HG03571 (cell line): Measurements from ENCODE around the gene IL1R2.

Experiments
- ATAC-seq: cut with Tn5 transposase; IDR thresholded peaks from one replicate; pipeline ENCODE4 v1.9.1; 2021; ENCODE audit not compliant: unreplicated experiment

Gene IL1R2

DNA sequence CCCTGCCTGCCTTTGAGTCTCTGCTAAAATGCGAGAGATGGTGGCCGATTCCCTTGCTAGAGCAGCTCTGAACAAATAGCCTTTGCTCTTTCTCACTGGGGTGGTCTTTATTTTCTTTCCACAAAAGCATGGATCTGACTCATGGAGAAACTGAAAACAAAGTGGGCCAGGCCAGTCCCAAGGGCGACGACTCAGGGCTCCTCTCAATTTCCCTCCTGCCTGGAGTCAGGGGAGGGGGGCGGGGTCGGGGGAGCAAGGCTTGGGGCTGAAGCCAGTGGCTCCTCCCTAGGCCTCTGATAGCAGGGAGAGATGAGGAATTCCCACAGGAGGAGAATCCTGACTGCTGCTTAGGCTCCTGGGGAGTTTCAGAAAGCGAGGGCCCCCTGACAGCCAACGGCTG, 17.1 kb upstream of the IL1R2 start:
- ATAC-seq: no peak

DNA sequence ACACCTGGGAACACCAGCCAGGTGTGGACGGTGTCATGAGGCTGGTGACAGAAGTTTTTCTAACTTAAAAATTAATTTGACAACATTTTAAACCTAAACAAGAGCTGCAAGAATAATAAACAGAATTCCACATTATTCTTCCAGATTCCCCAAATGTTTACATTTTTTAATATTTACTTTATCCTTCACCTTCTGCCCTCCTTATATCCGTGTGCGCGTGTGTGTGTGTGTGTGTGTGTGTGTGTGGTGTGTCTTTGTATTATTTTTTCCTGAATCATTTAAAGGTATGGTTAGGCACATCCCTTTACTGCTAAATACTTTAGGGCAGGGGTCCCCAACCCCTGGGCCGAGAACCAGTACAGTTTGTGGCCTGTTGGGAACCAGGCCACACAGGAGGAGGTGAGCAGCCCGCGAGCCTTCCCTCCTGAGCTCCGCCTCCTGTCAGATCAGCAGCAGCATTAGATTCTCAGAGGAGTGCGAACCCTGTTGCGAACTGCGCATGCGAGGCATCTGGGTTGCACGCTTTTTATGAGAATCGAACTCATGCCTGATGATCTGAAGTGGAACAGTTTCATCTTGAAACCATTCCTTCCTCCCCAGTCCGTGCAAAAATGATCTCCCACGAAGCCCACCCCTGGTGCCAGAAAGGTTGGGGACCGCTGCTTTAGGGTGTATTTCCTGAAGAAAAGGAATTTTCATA, 16.4 kb upstream of the IL1R2 start:
- no peak for ATAC-seq

DNA sequence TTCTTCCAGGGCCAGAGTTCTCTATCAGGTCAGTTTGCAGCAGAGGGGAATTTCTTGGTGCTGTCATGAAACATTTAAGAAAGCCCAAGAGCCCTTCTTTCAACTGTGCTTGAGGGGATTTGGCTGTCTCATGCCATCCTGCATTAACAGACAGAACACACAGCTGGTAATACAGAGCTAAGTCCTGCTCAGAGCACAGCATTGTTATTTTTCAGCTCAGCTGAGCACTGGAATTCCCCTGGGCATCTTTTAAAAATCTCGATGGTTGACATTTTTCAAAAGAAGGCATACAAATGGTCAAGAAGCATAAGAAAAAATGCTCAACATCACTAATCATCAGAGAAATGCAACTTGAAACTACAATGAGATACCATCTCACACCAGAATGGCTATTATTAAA, 14.9 kb upstream of the IL1R2 start:
- ATAC-seq: no peak

- ATAC-seq: no peak
These were observed 11.4 kb upstream of the IL1R2 start for GRCh38 chr2:101980368-101980767.

GRCh38 chr2:101981066-101981465, 10.7 kb upstream of the IL1R2 start:
- ATAC-seq: no peak

- ATAC-seq: no peak
These were observed 10.3 kb upstream of the IL1R2 start for GRCh38 chr2:101981504-101981903.

DNA sequence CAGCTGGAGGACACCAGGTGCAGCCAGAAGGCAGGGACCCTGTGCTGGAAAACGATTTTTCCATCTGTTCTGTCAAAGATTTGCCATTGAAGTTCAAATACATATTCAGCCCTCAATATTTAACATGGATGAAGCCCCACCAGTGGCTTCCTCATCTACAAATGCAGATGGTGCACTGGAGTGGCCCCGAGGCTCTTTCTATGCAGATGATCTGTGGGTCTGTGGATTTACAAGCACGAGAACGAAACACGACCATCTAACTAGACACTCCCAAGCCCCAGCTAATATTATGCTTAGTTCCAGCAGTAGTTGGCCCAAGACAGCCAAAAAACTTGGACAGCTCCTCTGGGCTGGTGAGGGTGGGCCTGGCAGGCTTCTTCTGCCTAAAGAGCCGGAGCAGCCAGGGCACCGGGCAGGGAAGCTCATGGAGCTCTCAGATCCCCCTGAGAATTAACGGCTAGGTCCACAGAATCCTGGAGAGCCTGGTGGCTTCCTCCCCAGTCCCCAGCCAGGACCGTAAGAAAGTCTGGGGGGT, 9.2 kb upstream of the IL1R2 start:
- ATAC-seq: no peak

DNA sequence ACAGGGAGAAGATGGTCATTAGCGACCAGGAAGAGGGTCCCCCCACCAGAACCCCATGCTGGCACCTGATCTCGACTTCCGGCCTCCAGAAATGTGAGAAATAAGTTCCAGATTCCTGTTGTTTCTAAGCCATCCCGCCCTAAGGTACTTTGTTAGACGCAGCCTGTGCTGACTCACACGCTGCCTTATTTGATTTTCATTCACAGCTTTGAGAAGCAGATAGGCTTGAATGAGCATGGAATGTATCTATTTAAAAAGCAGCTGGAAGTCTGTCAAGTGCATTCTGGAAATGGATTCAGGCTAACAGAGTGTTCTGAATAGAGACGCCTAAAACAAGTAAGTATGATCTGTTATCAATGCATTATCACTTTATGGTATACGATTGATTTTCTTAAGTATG, 8.3 kb upstream of the IL1R2 start:
- no peak for ATAC-seq

- no peak for ATAC-seq
These were observed 7.8 kb upstream of the IL1R2 start for GRCh38 chr2:101983928-101984327.

- no peak for ATAC-seq
These were observed 7.1 kb upstream of the IL1R2 start for GRCh38 chr2:101984656-101985055.

GRCh38 chr2:101985101-101985792, 6.5 kb upstream of the IL1R2 start:
- no peak for ATAC-seq

- ATAC-seq: no peak
These were observed 6.0 kb upstream of the IL1R2 start for GRCh38 chr2:101985793-101986164.

DNA sequence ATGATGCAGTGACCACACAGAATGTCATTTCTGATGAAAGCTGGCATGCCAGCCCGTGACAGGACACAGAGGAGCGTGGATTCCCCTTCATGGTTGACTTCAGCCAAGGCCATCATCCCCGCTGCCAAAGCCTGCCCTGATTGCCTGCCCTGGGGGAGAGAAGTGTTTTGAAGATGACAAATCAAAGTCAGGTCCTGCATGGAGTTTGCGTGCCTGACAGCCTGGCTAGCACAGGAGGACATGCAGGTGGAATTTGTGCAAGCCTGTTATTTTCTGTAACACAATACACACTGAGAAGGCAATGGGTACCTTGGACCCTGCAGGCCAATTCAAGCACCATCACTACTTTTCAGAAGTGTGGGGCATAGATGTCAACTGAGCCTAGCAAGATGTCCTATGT, 5.4 kb upstream of the IL1R2 start:
- ATAC-seq: no peak

DNA sequence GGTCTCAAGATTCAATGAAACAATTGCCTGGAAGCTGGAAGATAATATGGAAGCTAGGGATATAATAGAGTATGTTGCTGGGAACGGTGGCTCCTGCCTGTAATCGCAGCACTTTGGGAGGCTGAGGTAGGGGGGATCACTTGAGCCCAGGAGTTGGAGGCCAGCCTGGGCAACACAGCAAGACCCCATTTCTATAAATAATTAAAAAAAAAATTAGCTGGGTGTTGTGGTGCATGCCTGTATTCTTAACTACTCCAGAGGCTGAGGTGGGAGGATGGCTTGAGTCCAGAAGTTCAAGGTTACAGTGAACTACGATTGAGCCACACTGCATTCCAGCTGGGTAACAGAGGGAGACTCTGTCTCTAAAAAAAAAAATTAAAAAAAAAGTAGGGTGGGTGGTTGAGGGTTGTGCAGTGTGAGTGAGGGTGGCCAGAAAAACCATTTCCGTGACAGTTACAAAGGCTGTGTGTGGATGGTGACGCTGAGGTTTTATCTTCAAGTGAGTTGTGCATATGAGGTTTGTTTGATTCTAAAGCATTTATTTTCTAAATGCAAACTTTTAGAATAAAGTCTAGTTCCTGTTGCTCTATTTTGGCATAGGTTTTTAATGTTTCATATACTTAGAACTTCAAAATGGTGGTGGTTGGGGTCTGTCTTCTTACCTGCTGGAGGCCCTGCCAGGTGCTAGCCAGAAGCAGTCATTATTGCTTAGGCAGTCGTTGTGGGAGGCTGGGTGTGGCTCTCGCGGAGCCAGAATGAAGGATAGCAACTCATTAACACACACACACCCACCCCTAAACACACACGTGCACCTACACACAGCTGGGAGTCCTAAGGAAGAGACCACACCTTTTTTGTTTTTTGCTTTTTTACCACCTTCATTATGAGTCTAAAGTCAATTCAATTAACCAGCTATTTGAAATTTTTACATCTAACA, 4.7 kb upstream of the IL1R2 start:
- no peak for ATAC-seq

- no peak for ATAC-seq
These were observed 3.9 kb upstream of the IL1R2 start for GRCh38 chr2:101987832-101988231.

DNA sequence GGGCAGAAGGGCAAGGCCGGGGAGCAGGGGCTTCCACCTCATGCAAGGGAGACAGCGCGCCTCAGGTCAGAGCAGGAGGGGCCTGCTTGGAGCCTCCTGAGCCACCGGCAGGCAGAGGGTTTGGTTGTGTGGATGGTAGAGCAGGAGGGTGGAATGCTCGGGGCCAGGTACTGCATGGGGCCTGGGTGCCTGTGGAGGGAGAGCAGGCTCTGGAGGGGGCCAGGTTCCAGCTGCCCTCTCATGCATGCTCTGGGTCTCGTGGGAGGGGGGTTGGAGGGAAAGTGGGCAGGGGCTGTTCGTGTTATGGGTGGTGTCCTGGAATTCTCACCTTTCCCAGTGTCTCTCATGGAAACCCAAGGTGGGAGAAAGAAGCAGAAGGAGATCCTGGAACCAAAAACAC, 3.2 kb upstream of the IL1R2 start:
- ATAC-seq: no peak

DNA sequence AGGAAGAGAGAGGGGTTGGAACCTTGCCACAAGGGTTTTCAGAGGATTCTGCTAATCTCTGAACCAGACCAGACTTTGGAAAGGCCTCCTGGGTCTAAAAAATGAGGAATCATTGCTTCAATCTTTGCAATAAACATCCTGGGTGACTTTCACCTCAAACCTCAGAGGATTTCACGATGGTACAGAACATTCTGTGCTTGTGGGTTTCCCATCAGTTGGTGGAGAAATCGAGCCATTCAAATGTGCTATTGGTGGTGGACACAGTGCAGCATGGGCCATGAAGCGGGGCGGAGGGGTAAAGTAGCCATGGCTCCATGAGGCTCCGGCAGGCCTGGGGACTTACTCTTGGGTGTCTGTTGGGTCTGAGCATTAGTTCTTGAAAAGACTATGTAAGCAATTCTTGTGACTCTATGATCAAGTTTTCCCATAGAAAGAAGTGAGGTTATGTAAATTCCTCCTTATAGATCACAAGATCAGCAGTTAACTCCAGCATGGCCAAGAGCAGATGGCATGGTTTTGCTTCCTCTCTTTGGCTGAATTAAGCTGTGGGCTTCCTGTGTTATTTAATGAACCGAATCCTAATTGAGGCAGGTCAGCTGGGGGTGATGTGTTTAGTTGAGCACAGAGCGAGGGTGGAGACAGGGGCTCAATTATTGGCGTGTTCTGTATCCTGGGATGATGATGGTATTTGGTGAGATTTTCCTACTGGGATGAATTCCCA, 1.9 kb upstream of the IL1R2 start:
- ATAC-seq: no peak

- no peak for ATAC-seq
These were observed 2.0 kb downstream of the IL1R2 start for GRCh38 chr2:101993772-101994171.

DNA sequence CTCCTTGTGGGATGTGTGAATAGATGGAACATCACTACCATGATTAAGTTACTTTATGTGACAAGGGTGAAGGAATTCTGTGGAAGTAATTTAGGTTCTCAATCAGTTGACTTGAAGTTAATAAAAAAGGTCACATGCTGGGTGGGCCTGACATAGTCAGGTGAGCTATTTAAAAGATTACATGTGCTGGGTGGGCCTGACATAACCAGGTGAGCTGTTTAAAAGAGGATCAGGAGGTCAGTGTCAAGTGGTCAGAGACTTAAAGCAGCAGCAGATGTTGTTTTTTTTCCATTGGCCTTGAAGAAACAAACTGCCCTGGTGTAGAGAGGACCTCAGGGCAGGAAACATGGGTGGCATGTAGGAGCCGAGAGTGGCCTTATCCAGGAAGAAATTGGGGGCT, 3.3 kb downstream of the IL1R2 start:
- no peak for ATAC-seq

DNA sequence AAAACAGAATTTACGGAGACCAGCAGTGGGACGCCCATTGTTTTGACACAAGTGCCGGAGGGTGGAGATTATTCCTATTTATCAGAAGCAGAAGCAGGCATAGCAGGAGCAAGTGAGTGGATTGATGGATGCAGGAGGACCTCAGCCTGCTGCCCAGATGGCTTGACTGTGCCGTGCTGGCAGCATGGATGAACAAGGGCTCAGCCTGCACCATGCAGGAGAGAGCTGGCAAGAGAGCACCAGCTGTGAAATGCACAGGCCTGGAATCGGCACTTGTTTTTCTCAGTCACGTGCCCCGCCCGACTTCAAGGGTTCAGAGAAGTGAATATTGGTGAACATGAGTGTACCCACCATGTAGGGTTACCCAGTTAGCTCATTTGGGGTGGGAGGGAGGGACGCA, 4.0 kb downstream of the IL1R2 start:
- ATAC-seq: no peak

DNA sequence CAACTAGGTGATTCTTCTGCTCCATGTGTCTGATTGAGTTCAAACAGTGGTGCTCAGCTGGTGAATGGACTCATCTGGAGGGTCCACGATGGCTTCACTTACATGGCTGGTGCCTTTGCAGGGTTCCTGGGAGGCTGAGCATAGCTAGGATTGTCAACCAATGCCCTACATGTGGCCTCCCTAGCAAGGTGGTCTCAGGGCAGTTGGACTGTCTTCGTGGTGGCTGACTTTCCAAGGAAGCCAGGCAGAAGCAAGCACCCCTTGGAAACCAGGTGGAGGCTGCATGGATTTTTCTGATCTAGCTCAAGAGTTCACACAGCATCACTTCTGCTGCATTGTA, 6.8 kb downstream of the IL1R2 start:
- ATAC-seq: no peak
